Fibroblast of lung (primary cell): Measurements from ENCODE around the gene TPM4.

ENCODE experiments used
- EZH2 ChIP-seq: IDR thresholded peaks from 2 replicates; pipeline ENCODE4 v1.5.1; 2012; ENCODE audit warnings: low read length, control low read depth, mild to moderate bottlenecking; ENCODE audit errors: missing control alignments
- TF ChIP-seq, protein P1 (sequence below), 2 donors: IDR thresholded peaks in 1 of 2; conservative IDR thresholded peaks in 1 of 2; 1 replicate in 1 of 2; 2 replicates in 1 of 2; pipeline ENCODE4 v1.5.1; 2011 to 2012; ENCODE audit warnings: low read length in 2 of 2, control low read depth in 1 of 2, inconsistent platforms in 1 of 2, low read depth in 1 of 2, mild to moderate bottlenecking in 1 of 2

DNA sequence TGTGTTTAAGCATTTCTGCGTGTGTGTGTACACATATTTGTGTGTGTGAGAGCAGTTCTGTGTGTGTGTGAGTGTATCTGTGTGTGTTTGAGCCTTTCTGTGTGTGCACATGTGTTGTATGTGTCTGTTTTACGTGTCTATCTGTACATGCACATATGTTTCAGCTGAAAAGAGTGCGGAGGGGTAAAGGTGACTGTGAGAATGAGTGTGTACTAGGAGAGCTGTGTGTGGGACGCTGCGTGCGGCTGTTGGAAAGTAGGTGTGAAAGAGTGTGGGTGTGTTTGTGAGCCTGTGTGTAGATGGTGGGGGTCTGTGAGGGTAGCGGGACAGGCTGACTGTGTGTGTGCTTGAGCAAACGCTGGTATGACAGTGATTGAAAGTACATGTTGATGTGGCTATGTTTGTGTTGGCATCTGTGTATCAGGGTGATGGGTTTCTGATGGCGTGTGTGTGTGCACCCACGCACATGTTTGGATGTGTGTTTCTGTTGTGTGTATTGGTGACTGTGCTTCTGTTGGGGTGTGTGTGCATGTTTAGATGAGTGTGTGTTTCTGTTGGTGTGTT is 7.5 kb upstream of the TPM4 start:
- TF ChIP-seq, protein P1, sequence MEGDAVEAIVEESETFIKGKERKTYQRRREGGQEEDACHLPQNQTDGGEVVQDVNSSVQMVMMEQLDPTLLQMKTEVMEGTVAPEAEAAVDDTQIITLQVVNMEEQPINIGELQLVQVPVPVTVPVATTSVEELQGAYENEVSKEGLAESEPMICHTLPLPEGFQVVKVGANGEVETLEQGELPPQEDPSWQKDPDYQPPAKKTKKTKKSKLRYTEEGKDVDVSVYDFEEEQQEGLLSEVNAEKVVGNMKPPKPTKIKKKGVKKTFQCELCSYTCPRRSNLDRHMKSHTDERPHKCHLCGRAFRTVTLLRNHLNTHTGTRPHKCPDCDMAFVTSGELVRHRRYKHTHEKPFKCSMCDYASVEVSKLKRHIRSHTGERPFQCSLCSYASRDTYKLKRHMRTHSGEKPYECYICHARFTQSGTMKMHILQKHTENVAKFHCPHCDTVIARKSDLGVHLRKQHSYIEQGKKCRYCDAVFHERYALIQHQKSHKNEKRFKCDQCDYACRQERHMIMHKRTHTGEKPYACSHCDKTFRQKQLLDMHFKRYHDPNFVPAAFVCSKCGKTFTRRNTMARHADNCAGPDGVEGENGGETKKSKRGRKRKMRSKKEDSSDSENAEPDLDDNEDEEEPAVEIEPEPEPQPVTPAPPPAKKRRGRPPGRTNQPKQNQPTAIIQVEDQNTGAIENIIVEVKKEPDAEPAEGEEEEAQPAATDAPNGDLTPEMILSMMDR (conservative IDR thresholded peaks at IDR 0.05 in 1 of 2, IDR thresholded peaks at IDR 0.05 in 1 of 2; ENCODE audit: low read depth in 1 of 2, low read length in 2 of 2) = no peak
- no peak for TF ChIP-seq EZH2
